ENCODE data around the gene CDC37.

- no peak for TF ChIP-seq CTCF (IDR thresholded peaks at IDR 0.05)
- TF ChIP-seq POLR2A (IDR thresholded peaks at IDR 0.05): no peak
- TF ChIP-seq EP300 (IDR thresholded peaks at IDR 0.05): no peak
Measured at GRCh38 chr19:10368101-10368803, 35.1 kb downstream of the CDC37 start.

Data from tibial nerve (tissue), 4 donors.